ENCODE data around the gene TCEAL1. TPM values are rescaled to one million over a fixed set of nuclear protein-coding genes. Genes with fewer than 3 reads are reported as not detected.
A peak's percentile ranks its signal among the peaks of the same experiment; 100 is the strongest.

TCEAL1 gene
- total RNA-seq, 4 donors from 2014 or later, result 27.3 to 44.2 (median 38.6) TPM

DNA sequence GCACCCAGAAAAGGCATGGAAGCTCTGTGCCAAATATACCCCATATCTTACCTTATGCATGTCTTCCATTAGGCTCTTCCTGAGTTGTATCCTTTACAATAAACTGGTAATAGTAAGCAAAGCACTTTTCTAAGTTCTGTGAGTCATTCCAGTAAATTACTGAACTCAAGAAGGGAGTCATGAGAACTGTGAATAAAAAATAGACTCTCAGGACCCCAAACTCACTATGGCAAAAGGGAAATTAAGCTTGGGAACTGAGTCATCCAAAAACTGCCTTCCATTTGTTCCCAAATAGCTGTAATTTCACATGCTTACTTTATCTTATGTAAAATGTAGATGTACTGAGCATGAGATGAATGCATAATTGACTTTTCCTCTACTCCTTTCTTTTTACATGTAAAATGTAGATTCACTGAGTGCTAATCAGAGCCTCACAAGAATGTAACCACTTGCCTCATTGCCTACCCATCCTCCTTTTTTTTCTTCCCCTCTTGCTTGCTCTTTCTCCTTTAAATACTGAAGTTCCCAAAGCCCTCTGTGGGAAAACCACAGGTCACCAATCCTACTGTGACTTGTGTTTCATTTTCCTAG is 12.9 kb upstream of the TCEAL1 start:
- no peak overlapping the region for H3K4me3 ChIP-seq (ENCODE audit: low read depth, poor library complexity, severe bottlenecking)
- TF ChIP-seq, protein P1, sequence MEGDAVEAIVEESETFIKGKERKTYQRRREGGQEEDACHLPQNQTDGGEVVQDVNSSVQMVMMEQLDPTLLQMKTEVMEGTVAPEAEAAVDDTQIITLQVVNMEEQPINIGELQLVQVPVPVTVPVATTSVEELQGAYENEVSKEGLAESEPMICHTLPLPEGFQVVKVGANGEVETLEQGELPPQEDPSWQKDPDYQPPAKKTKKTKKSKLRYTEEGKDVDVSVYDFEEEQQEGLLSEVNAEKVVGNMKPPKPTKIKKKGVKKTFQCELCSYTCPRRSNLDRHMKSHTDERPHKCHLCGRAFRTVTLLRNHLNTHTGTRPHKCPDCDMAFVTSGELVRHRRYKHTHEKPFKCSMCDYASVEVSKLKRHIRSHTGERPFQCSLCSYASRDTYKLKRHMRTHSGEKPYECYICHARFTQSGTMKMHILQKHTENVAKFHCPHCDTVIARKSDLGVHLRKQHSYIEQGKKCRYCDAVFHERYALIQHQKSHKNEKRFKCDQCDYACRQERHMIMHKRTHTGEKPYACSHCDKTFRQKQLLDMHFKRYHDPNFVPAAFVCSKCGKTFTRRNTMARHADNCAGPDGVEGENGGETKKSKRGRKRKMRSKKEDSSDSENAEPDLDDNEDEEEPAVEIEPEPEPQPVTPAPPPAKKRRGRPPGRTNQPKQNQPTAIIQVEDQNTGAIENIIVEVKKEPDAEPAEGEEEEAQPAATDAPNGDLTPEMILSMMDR (IDR thresholded peaks at IDR 0.05), result no peak
- TF ChIP-seq POLR2A (IDR thresholded peaks at IDR 0.05), result no peak
- intact Hi-C loops (cut with DNase I; ENCODE audit: low total_unique reads), result no loop called here
- DNase-seq (ENCODE audit: low spot score in 2 of 2), result no peak

DNA sequence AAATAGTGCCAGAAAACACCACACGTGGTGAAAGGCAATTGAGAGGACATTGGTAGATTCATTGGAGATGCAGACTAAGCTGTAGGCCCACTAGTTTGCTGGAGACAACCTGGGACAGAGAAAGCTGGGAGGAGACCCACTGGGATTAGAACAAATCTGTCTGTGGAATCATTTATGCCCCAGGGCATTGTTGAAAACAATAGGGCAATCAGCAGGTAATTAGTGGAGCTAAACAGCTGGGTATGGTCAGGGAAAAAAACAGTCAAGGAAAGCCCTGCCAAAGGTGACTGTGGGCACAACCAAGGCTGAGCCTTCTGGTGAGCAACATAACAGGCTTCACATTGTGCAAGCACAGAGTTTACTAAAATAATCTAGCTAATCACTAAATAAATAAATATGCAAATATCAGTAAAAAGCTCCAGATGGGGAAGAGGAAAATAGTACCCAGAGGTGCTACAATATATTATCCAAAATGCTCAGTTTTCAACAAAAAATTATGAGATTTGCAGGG is 12.0 kb upstream of the TCEAL1 start:
- no peak overlapping the region for H3K4me3 ChIP-seq (ENCODE audit: low read depth, poor library complexity, severe bottlenecking)
- DNase-seq (ENCODE audit: low spot score in 2 of 2), result no peak
- no peak for TF ChIP-seq POLR2A (IDR thresholded peaks at IDR 0.05)
- TF ChIP-seq, protein P1 (IDR thresholded peaks at IDR 0.05), result no peak
- intact Hi-C loops (cut with DNase I; ENCODE audit: low total_unique reads), result no loop called here
- WGBS, 2 donors, result 20 to 44% methylated on average over 1 of the region's 1 CpG

DNA sequence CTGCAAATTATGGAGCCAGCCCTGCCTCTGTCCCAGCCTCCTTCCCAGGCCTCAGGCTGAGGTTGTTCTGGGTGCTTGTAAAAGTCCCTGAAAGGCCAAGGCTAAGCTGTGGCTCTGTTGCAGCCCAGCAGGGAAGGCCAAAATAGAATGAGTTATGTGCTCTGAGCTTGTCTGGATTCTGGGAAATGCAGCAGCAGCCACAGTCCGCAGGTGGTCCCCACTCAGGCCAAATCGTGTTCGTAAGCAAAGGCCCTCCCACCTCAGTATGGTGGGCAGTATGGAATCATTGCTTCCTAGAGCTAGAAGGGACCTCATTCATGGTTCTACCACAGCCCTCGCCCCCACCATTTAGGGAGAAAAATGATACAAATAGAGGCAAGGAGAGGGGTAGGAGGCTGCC is 4.7 kb upstream of the TCEAL1 start:
- intact Hi-C loops (cut with DNase I; ENCODE audit: low total_unique reads), result no loop called here
- DNase-seq (ENCODE audit: low spot score in 2 of 2), result peak in 1 of 2 donors; percentile 82
- H3K4me3 ChIP-seq (ENCODE audit: low read depth, poor library complexity, severe bottlenecking), result no peak overlapping the region
- WGBS, 2 donors, result 60 to 63% methylated on average over 4 of the region's 4 CpGs
- no peak for TF ChIP-seq POLR2A (IDR thresholded peaks at IDR 0.05)
- TF ChIP-seq, protein P1 (IDR thresholded peaks at IDR 0.05), result no peak

DNA sequence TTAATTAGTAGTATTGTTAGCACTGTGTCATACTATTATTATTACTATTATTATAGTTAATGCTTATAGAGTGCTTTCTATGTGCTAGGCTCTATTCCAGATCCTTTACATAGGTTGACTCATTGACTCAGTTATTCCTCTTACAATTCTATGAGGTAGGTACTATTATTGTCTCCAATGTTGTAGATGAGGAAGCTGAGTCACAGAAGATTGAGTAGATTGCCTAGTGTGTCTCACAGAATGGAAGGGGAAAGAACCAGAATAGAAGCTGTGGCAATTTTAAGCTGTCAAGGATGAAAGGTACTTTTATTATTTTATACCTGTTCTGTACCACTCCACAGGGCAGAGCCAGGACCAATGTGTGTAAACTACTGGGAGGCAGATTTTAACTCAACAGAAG is 1.9 kb upstream of the TCEAL1 start:
- no peak for DNase-seq (ENCODE audit: low spot score in 2 of 2)
- no peak overlapping the region for H3K4me3 ChIP-seq (ENCODE audit: low read depth, poor library complexity, severe bottlenecking)
- intact Hi-C loops (cut with DNase I; ENCODE audit: low total_unique reads), result no loop called here
- TF ChIP-seq POLR2A (IDR thresholded peaks at IDR 0.05), result no peak

DNA sequence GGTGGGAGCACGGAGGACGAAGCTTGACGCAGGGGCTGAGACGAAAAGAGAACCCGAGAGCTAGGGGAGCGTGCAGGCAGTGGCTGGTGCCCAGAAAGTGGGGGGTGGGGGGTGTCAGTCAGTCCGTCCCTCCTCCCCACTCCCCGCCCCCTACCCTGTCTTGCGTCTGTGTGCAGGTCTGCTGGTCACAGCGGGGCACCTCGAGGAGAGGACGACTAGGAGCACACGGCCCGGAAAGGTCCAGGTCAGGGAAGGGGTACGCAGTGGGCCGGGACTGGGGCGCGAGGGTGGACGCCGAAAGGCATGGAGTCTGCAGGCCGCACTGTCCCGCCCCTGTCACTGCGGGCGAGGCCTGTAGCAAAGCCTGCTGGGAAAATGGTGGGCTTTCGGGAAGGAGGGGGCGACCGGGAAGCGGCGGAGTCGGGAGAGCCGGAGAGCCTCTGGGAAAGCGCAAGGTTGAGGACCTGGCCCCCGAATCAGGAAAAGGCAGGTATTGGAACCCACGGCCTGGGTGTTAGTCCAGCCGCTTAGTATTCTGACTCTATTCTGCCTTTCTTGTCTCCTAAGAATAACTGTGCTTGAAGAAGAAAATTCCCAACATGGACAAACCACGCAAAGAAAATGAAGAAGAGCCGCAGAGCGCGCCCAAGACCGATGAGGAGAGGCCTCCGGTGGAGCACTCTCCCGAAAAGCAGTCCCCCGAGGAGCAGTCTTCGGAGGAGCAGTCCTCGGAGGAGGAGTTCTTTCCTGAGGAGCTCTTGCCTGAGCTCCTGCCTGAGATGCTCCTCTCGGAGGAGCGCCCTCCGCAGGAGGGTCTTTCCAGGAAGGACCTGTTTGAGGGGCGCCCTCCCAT is 769 bp downstream of the TCEAL1 start:
- DNase-seq (ENCODE audit: low spot score in 2 of 2), result peak; percentile 33 to 89
- H3K4me3 ChIP-seq (ENCODE audit: low read depth, poor library complexity, severe bottlenecking), result peak overlapping the region; percentile 65
- 0 to 31% methylated on average over 32 to 49 of the region's 49 CpGs for WGBS, 2 donors
- intact Hi-C loops (cut with DNase I; ENCODE audit: low total_unique reads), result no loop called here
- TF ChIP-seq POLR2A (IDR thresholded peaks at IDR 0.05), result no peak
- TF ChIP-seq, protein P1 (IDR thresholded peaks at IDR 0.05), result no peak

DNA sequence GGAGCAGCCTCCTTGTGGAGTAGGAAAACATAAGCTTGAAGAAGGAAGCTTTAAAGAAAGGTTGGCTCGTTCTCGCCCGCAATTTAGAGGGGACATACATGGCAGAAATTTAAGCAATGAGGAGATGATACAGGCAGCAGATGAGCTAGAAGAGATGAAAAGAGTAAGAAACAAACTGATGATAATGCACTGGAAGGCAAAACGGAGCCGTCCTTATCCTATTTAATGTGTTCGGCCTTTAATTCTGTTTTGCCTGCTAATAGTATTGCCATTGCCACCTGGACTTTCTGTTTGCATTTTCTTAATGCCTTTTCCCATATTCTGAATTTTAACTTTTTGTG is 1.4 kb downstream of the TCEAL1 start:
- DNase-seq (ENCODE audit: low spot score in 2 of 2), result no peak
- WGBS, 2 donors, result 7 to 35% methylated on average over 6 of the region's 6 CpGs
- TF ChIP-seq, protein P1 (IDR thresholded peaks at IDR 0.05), result no peak
- TF ChIP-seq POLR2A (IDR thresholded peaks at IDR 0.05), result no peak
- intact Hi-C loops (cut with DNase I; ENCODE audit: low total_unique reads), result no loop called here
- peak overlapping the region; percentile 65 for H3K4me3 ChIP-seq (ENCODE audit: low read depth, poor library complexity, severe bottlenecking)
